GM21619 (cell line): ENCODE measurements around the gene TRPM3.
"Not testable (repeated sequence)": the region's sequence is repeated elsewhere in the genome, so short reads cannot be mapped to it uniquely, and the experiment has no call there.

Experiments used
- ATAC-seq: cut with Tn5 transposase; IDR thresholded peaks from one replicate; pipeline ENCODE4 v1.9.1; 2021; ENCODE audit not compliant: unreplicated experiment

Gene TRPM3

DNA sequence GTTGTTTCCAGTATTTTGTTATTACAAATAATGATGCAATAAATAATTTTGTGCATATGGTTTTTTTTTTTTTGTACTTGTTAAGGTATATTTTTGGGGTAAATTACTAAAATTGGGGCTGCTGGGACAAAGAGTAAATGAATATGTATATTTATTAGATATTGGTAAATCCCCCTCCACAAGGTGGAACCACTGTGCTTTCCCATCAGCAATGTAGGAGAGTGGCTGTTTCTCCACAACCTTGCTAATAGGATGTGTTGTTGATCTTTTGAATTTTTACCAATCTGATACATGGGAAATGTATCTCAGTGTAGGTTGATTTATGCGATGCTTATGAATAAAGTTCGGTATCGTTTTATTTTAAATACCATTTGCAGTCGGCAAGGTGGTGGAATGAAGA lies 118.1 kb downstream of the TRPM3 start:
- ATAC-seq, result no peak

DNA sequence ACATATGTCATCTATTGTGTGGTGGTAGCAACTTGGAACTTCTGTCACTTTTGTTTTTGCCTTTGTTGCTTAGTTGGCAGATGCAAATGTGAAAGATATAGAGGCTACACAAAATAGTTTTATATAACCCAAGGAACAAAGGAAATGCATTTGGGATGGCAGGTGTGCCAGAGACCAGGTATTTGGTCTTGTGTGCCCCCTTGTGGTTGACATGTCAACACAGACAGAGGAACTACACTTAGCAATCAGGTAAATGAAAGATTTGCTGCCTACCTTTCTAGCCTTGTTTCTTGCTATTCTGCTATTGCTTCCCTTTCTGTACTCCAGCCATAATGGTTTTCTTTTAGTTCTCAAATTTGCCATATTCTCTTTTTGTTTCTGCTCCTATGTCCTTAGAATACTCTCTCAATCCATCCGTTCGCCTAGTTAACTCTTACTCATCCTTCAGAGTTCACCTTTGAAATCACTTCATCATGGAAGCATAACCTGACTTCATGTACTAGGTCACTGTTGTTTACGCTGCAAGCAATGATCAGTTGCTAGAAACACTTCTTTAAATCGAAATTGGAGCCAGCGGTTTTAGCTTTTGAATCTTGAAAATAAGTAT lies 119.5 kb downstream of the TRPM3 start:
- peak; percentile 66 for ATAC-seq

DNA sequence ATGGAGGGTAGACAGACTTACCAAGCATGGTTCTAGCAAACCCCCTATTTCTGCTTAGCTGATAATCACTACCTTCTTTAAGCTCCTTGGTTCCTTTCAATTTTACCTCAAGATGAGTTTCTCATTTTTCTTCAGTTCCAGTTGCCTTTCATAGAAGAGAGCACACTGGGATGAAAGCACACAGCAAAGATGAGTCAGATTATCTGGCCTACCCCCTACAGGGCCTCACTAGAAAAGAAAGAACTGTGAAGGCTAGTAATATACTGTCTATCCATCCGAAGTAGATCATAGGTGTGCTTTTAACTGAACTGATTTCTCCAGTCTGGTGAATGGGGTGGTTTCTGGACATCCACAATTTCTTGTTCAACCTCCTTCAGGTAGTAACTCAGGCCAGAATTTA lies 122.5 kb downstream of the TRPM3 start:
- no peak for ATAC-seq

DNA sequence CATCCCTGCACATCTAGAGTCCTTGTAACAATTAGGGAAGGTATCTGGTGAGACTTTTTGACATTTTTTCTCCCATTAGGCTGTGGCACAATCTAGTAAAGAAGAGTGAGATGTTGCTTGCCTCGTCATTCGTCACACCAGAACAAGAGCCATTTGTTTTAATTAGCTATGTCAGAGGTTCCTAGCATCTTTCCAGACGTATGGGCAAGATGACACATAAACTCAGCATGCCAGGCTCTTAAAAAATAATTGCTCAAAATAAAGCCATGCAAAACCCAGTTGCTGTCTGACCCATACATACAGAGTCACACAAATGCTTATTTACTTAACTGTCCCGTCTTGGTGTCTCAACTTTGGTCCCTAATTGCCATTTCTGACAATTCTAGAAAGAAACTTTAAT lies 125.9 kb downstream of the TRPM3 start:
- no peak for ATAC-seq

DNA sequence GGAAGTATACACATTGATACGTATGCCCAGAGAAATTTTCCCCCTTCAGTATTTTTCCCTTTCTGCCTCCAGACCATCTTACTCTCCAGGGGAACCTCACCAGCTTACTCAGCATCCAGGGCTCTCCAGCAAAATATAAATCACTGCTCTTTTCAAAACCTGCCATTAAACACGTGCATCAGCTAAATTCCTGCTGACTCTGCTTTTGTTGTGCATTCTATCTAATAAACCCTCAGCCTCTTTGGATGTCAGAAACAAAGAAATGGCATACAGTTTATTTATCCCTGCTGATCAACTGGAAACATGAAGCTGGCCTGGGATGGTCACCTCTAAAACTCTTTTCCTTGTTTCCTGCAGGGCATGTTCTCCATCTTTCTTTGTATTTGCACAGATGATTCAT lies 126.8 kb downstream of the TRPM3 start:
- no peak for ATAC-seq

DNA sequence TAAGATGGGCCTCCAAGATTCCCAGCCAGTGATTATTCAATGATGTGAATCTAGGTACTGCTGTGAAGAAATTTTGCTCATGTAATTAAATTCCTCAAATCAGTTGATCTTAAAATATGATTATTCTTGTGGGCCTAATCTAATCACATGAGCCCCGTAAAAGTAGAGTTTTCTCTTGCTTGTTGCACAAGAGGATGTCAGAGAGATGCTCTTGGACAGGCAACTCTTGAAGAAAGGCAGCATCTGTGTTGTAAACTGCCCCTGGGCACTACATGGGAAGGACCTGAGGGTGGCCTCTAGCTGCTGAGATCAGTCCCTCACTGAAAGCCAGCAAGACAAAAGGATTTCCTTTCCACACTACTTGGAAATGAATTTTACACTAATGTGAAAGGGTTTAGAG lies 132.9 kb downstream of the TRPM3 start:
- ATAC-seq, result no peak

DNA sequence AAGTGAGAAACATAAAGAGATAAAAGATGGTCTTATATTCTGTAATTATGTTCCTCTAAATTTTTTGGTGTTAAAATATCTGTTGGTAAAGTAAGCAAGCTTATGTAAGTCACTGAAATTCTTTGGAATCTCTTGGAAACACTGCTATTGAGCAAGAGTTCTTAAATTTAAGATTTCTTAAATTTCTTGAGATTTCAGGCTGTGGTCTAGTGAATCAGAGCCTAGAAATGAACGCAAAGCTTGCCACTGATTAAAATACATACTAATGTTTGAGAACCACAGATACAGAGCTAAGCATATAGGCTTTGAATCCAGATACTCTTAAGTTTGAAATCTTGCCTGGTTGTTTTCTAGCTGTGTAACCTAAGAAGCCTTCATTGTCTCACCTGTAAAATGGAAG lies 133.4 kb downstream of the TRPM3 start:
- no peak for ATAC-seq

DNA sequence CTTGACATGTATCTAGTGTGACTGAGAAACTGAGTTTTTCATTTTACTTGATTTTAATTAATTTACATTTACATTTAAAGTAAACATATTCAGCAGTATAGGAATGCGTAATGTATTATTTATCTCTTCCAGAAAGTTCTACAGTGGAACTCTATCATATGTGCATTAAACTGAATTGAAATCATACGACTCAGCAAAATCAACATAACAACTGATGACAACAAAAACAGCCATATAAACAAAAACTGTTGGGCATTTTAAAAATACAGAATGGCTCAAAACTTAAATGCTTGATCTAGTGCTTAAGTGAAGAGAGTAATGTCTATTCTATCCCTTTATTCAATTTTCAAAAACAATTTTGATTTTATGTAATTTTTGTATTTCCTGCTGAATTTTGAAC lies 134.4 kb downstream of the TRPM3 start:
- ATAC-seq, result no peak

DNA sequence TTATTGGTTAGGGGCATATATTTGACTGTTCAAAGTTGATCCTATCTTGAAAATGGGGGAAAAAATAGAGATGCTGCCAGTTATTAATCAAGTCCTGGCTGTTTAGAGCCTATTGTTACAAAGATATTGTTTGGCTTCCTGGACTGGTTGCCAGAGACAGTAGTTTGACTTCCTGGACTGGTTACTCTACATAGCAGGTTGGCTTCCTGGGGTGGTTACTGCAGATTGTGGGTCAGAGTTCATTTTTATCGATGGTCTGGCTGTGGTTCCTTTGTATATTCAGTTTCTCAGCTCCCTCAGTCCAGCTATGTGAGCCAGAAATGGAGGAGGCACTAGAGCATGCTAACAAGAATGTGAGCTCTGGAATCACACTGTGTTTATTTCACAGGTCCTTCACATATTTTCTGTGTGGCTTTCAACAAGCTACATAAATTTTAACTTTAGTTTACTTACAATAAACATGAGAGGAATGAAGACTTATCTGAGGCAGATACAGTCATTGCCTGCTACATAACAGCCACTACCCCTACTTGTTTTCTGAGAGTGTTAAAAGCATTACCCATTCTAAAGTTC lies 137.6 kb downstream of the TRPM3 start:
- ATAC-seq, result no peak

DNA sequence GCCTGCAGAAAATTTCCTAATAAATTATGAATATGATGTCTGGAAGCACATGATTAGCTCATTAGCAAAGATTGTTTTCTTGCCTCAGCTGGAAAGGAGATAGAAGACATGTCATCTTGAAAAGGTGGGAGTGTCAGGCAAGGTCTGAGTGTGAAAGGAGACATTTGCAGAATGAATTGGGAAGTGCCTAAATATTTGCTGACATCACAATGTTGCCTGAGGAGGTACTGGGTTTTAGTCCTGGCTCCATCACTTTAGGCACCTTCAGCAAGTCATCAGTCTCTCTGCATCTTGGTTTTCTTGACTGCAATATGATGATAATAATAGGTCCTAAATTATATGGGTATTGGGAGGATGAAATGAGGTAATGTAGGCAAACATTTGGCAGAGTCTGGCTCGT lies 140.1 kb downstream of the TRPM3 start:
- ATAC-seq, result no peak

DNA sequence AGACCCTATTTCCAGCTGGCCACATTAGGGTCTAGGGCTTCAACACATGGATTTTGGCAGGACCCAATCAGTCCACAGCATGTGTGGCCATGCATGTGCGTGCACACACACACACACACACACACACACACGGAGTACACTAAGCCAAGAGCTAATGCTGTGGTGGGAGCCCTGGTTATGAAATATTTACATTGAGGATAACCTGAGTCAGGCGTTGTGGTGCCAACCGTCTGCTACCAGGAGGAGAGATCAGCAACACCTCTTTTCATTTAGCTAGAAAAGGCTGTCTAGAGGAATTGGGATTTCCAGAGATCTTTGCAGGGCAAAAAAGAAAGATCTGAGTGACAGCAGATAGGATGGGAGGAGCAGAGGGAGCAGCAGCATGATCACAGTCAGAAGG lies 141.5 kb downstream of the TRPM3 start:
- ATAC-seq, result no peak

DNA sequence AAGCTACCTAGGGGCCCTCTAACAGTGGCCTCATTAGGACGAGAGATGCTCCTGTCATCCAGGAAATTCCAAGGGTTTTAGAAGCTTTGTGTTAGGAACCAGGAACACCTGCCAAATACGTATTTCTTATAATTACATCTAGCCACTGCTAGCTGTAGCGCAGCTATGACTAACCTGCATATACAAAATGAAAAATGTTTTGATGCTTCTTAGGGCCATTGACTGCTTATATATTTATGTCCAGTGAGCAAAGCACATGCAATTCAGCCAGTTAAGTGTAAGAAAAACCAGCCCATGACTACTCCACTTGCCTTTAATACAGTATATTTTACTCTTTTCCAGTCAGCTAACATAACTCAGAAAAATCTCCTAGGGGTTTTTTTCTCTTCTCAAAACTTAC lies 143.3 kb downstream of the TRPM3 start:
- no peak for ATAC-seq

DNA sequence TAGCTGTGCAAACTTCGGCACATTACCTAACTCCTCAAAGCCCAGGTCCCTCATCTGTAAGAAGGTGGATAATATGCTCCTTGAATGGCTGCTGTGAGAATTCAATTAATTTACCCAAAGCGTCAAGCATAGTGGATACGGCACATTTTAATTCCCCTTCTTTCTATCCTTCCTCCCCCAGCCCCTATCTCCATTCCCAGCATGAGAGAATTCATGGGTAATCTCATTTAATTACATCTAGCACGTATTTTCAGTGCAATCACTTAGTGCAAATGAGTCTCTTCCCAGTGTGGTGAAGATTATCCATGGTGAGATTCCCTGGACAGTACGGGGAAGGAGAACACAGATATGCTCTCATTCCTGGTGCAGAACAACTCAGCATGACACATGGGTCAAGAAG lies 145.6 kb downstream of the TRPM3 start:
- no peak for ATAC-seq

DNA sequence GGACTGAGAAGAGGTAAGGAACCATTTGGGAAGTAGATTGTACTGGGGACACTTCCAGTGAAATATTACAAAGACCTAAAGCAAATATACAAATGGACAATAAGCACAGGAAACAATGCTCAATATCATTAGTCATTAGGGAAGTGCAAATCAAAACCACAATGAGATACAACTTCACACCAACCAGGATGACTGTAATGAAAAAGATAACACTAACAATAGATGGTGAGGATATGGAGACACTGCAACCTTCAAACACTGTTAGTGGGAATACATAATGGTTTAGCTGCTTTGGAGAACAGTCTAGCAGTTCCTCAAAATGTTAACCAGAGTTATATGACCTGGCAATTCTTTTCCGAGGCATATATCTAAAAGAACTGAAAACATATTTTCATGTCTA lies 149.7 kb downstream of the TRPM3 start:
- no peak for ATAC-seq

DNA sequence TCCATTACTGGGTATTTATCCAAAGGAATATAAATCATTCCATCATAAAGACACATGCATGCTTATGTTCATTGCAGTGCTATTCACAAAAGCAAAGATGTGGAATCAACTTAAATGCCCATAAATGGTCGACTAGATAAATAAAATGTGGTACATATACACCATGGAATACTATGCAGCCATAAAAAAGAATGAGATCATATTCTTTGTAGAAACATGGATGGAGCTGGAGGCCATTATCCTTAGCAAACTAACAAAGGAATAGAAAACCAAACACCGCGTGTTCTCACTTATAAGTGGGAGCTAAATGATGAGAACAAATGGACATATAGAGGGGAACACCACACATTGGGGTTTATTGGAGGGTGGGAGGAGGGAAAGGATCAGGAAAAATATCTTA lies 155.0 kb downstream of the TRPM3 start:
- not testable (repeated sequence) for ATAC-seq

DNA sequence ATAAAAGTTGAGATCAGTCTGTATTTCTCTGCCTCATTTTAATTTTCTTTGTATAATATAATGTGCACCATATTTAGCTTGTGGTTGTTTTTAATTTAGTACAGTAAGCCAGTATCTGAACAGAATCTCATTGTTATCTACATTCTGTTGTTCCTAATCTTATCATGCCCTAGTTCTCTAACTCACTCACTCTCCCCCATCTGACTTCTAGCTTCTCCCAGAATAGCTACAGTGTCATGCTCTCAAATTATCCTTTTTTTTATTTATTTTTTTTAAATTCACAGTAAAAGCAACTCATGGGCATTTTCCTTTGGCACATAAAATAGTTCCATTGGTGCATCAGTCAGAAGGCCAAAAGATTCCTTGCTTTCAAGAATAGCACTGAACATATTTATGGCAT lies 156.6 kb downstream of the TRPM3 start:
- no peak for ATAC-seq

DNA sequence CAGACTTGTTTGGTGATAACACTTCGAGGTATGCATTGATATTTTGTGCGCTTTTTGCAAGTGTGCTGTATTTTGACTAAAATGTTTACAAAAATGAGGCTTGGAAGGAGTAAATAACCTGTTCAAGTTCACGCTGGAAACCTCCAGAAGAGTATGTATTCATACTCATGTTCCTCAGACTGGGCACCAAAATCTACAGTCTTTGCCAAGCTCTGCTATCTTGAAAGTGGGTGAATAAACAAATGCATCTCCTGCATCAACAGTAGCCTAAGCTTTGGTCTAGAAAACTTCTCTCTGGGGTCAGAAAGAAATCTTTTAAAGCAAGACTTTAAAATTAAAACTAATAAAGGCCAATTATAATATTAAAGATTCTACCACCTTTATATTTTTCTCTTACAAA lies 157.9 kb downstream of the TRPM3 start:
- ATAC-seq, result no peak

DNA sequence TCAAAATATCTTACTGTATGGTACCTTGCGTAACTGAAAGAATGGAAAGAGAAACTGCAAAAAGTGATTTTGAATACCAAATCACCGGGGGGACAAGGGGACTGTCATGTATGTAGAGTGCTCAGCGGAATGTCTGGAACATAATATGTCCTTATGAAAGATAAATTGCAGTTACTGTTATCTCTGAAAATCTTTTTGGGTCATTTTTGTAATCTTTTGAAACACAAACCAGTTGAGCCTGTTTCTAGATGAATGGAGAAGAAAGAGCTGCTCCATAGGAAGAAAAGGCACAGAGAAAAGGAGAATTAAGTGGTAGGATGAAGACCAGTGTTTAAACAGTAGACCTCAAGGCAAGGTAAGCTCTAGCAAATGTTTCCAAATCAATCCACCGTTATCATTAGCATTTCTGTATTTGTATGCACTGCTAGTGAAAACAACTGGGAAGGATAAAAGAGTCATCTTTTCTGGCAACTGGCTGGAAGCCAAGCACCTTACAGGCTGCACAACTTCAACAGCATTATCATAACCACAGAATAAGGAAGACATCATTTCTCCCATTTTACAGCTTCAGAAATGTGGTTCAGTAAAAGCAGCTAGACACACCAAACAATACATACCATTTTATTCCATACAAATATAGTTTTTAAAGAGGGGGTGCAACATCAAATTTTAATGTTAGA lies 158.5 kb downstream of the TRPM3 start:
- ATAC-seq, result no peak

DNA sequence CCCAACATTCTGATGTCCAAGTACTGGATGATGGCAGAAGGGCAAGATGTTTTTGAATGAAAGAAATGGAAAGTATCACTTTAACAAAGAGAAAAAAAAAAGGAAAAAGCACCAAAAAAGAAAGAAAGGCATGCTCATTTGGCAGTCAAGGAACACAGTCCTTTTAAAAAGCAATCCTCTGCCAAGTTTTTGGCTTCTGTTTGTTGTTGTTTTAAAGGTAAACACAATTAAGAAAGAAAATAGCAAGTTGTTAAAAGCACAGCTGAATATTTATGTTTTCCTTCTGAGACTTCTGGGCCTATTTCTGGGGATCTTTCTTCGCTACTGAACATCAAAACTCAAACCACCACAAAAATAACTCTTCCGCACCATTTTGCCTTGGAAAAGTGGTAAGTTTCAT lies 162.1 kb downstream of the TRPM3 start:
- ATAC-seq, result no peak

DNA sequence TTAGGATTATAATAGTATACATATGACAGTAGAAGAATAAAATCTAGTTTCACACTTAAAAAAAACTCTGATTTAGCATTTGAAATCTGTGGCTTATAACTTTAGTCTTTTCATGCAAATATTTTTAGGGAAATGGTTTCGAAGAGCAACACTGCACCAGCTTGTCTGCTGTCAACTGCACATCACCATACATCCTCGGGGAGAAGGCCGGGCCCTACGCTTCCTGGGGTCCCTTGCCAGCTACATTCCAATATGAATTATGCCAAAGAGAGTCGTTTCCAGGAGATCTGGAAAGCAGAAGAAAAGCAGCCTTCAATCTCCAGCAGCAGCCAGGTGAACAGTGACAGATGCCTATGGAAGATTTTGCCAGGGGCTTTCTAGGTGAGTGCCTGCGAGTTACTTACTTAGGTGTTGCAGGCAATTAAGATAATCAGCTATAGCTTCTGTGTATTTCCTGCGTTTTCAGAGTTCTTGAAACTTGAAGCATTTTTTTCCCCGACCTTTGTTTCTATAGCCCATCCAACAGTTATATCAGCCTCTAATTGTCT lies 166.8 kb downstream of the TRPM3 start:
- ATAC-seq, result no peak

DNA sequence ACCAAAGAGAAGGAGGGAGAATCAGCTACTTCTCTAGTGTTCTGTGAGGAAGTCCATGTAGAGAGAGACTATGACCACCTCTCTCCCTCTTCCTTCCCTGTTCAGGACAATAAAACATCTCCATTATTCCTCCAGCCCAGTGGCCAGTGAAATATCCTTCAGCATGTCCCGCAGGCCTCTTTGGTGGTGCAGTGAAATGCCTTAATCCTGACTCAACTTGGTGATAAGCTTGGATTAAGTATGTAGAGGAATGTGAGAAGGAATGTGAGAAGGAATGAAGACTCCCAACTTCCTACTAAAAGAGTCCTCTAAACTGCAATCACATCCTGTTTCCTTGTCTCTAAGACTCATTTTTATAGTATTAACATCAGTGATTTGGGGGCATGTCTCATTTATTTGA lies 167.3 kb downstream of the TRPM3 start:
- ATAC-seq, result no peak
